H9 (cell line): ENCODE results near the gene RPS10. TPM values are rescaled to one million over a fixed set of nuclear protein-coding genes. Genes with fewer than 3 reads are reported as not detected.

ENCODE experiments used
- DNase-seq: peaks from one replicate; pipeline ENCODE4 v3.0.0-alpha.2; 2017
- H2AFZ ChIP-seq: one replicate; pipeline ENCODE4 v1.6.1; 2013; ENCODE audit warnings: mild to moderate bottlenecking, low read length, control low read depth, moderate library complexity
- H2AK5ac ChIP-seq: 2 replicates; pipeline ENCODE4 v1.6.1; 2013; ENCODE audit warnings: low read length, control low read depth, mixed read lengths; ENCODE audit not compliant: insufficient read length
- H2BK120ac ChIP-seq: one replicate; pipeline ENCODE4 v1.6.1; 2013; ENCODE audit warnings: low read depth, mild to moderate bottlenecking, low read length, control low read depth, inconsistent platforms; ENCODE audit not compliant: poor library complexity, severe bottlenecking
- H2BK12ac ChIP-seq: 2 replicates; pipeline ENCODE4 v1.6.1; 2013; ENCODE audit warnings: low read length, control low read depth, mixed read lengths, low read depth; ENCODE audit not compliant: insufficient read length
- H2BK15ac ChIP-seq: 2 replicates; pipeline ENCODE4 v1.6.1; 2013; ENCODE audit warnings: low read depth, low read length, control low read depth
- H2BK20ac ChIP-seq: one replicate; pipeline ENCODE4 v1.6.1; 2013; ENCODE audit warnings: low read depth, mild to moderate bottlenecking, low read length, control low read depth, inconsistent platforms; ENCODE audit not compliant: poor library complexity, severe bottlenecking
- H2BK5ac ChIP-seq: 2 replicates; pipeline ENCODE4 v1.6.1; 2013; ENCODE audit warnings: low read length, control low read depth, mixed read lengths; ENCODE audit not compliant: insufficient read length
- H3K14ac ChIP-seq: 2 replicates; pipeline ENCODE4 v1.6.1; 2013; ENCODE audit warnings: low read length, control low read depth; ENCODE audit not compliant: insufficient read depth
- H3K18ac ChIP-seq: 2 replicates; pipeline ENCODE4 v1.6.1; 2013; ENCODE audit warnings: low read depth, mild to moderate bottlenecking, mixed read lengths, low read length, control low read depth; ENCODE audit not compliant: insufficient read length
- H3K23ac ChIP-seq: 2 replicates; pipeline ENCODE4 v1.6.1; 2013; ENCODE audit warnings: low read length, control low read depth, mixed read lengths, low read depth; ENCODE audit not compliant: insufficient read length
- H3K23me2 ChIP-seq: 2 replicates; pipeline ENCODE4 v1.6.1; 2013; ENCODE audit warnings: low read depth, mild to moderate bottlenecking, mixed read lengths, low read length, control low read depth; ENCODE audit not compliant: insufficient read length, poor library complexity, severe bottlenecking
- H3K27ac ChIP-seq: 2 replicates; pipeline ENCODE4 v1.5.1; 2013; ENCODE audit warnings: low read length, control low read depth, mixed read lengths, low read depth; ENCODE audit not compliant: insufficient read length
- H3K27me3 ChIP-seq: 2 replicates; pipeline ENCODE4 v1.6.1; 2013; ENCODE audit warnings: low read length, control low read depth, inconsistent platforms; ENCODE audit not compliant: insufficient read depth
- H3K4ac ChIP-seq: 2 replicates; pipeline ENCODE4 v1.6.1; 2013; ENCODE audit warnings: low read depth, mild to moderate bottlenecking, control low read depth, inconsistent platforms, low read length, moderate library complexity
- H3K4me1 ChIP-seq: 2 replicates; pipeline ENCODE4 v1.6.1; 2013; ENCODE audit warnings: low read length, control low read depth, inconsistent platforms; ENCODE audit not compliant: insufficient read depth
- H3K4me2 ChIP-seq: 2 replicates; pipeline ENCODE4 v1.6.1; 2013; ENCODE audit warnings: low read length, control low read depth, mixed read lengths; ENCODE audit not compliant: insufficient read length, insufficient read depth
- H3K56ac ChIP-seq: 2 replicates; pipeline ENCODE4 v1.6.1; 2013; ENCODE audit warnings: low read depth, mild to moderate bottlenecking, mixed read lengths, low read length, control low read depth; ENCODE audit not compliant: insufficient read length
- H3K79me1 ChIP-seq: 2 replicates; pipeline ENCODE4 v1.6.1; 2013; ENCODE audit warnings: low read depth, mild to moderate bottlenecking, moderate library complexity, low read length, control low read depth, inconsistent platforms; ENCODE audit not compliant: insufficient read depth, poor library complexity, severe bottlenecking
- H3K79me2 ChIP-seq: 2 replicates; pipeline ENCODE4 v1.6.1; 2013; ENCODE audit warnings: low read length, control low read depth, inconsistent platforms; ENCODE audit not compliant: insufficient read depth
- H3K9ac ChIP-seq: 2 replicates; pipeline ENCODE4 v1.6.1; 2013; ENCODE audit warnings: low read length, control low read depth, mixed read lengths; ENCODE audit not compliant: insufficient read length; ENCODE audit errors: extremely low read depth
- H3K9me3 ChIP-seq: one replicate; pipeline ENCODE4 v1.6.1; 2013; ENCODE audit warnings: low read depth, low read length, inconsistent platforms; ENCODE audit not compliant: control insufficient read depth
- H3T11ph ChIP-seq: one replicate; pipeline ENCODE4 v1.6.1; 2013; ENCODE audit warnings: mild to moderate bottlenecking, low read length, control low read depth, inconsistent platforms
- H4K20me1 ChIP-seq: one replicate; pipeline ENCODE4 v1.6.1; 2013; ENCODE audit not compliant: control insufficient read depth, insufficient read length, insufficient read depth
- H4K5ac ChIP-seq: 2 replicates; pipeline ENCODE4 v1.6.1; 2013; ENCODE audit warnings: low read depth, mild to moderate bottlenecking, mixed read lengths, low read length, control low read depth; ENCODE audit not compliant: insufficient read length
- H4K8ac ChIP-seq: replicated peaks from 2 replicates; pipeline ENCODE4 v1.6.1; 2013; ENCODE audit warnings: low read length, control low read depth, mixed read lengths, low read depth; ENCODE audit not compliant: insufficient read length
- H4K91ac ChIP-seq: 2 replicates; pipeline ENCODE4 v1.6.1; 2013; ENCODE audit warnings: low read depth, mild to moderate bottlenecking, moderate library complexity, mixed read lengths, low read length, control low read depth; ENCODE audit not compliant: insufficient read length
- H3K27ac Mint-ChIP-seq, 3 experiments: 2 replicates in 2 of 3; 3 replicates in 1 of 3; pipeline ENCODE4 v1.8.0; 2020 to 2021; ENCODE audit warnings: mixed read lengths in 3 of 3, mild to moderate bottlenecking in 1 of 3, moderate library complexity in 1 of 3
- H3K27me3 Mint-ChIP-seq: 2 replicates; pipeline ENCODE4 v1.8.0; 2021; ENCODE audit warnings: low read depth, mild to moderate bottlenecking, moderate library complexity, mixed read lengths
- H3K36me3 Mint-ChIP-seq, 3 experiments: 2 replicates in 2 of 3; 3 replicates in 1 of 3; pipeline ENCODE4 v1.8.0; 2020 to 2021; ENCODE audit warnings: low read depth in 3 of 3, mixed read lengths in 3 of 3; ENCODE audit not compliant: insufficient read depth in 1 of 3
- H3K4me1 Mint-ChIP-seq, 2 experiments: 2 replicates each; pipeline ENCODE4 v1.8.0; 2020; ENCODE audit warnings: mixed read lengths in 2 of 2
- H3K4me3 Mint-ChIP-seq, 2 experiments: 2 replicates in 1 of 2; 3 replicates in 1 of 2; pipeline ENCODE4 v1.8.0; 2020 to 2021; ENCODE audit warnings: mild to moderate bottlenecking in 2 of 2, mixed read lengths in 2 of 2, moderate library complexity in 1 of 2
- H3K9me3 Mint-ChIP-seq, 2 experiments: 2 replicates in 1 of 2; 3 replicates in 1 of 2; pipeline ENCODE4 v1.8.0; 2020; ENCODE audit warnings: mild to moderate bottlenecking in 2 of 2, mixed read lengths in 2 of 2, moderate library complexity in 1 of 2
- CTCF ChIP-seq: fragments of 200-600 bp; sonication (generic); conservative IDR thresholded peaks from 3 replicates; pipeline ENCODE4 v1.8.0; 2021; ENCODE audit warnings: antibody characterized with exemption, mild to moderate bottlenecking
- WGBS: extraction: QIAGEN DNeasy Blood & Tissue Kit; methylation state at CpG from one replicate; pipeline ENCODE4 v1.1.7; 2013; ENCODE audit warnings: missing lambda C conversion rate, low lambda C conversion rate, mixed read lengths; ENCODE audit not compliant: insufficient read length; ENCODE audit errors: extremely low coverage; 5-methylcytosine and 5-hydroxymethylcytosine counted together
- total RNA-seq: library from RNA; stranded (reverse); gene quantifications from 2 replicates; pipeline ENCODE4 v1.2.1, GENCODE V29; 2021

Gene RPS10
- total RNA-seq, 1 experiment from 2014 or later, result 2,330 TPM

GRCh38 chr6:34393966-34394305, 31.9 kb downstream of the RPS10 start:
- no peak overlapping the region for H2BK12ac ChIP-seq
- H2BK20ac ChIP-seq, result no peak overlapping the region
- H3K18ac ChIP-seq, result no peak overlapping the region

More at GRCh38 chr6:34393966-34394305, 31.9 kb downstream of the RPS10 start:
- Histone ChIP-seq H2AFZ (no peak overlapping the region), H3K23ac (no peak overlapping the region), H2BK5ac (no peak overlapping the region), H4K8ac (no peak overlapping the region), H2BK120ac (no peak overlapping the region), H3K27me3 (no peaks in the 10 kb centered on the region), H3K79me1 (no peaks in the 10 kb centered on the region), H4K5ac (no peak overlapping the region), H3K79me2 (peaks cover 10% of the 10 kb centered on the region; the same call in 1 of the 2 replicates), H4K20me1 (no peaks in the 10 kb centered on the region), H3K9ac (no peak overlapping the region), H3K9me3 (no peaks in the 10 kb centered on the region), H3K4me2 (no peak overlapping the region), H2AK5ac (no peak overlapping the region), H3K56ac (no peak overlapping the region), H4K91ac (no peak overlapping the region), H3K4me1 (no peaks in the 10 kb centered on the region), H3K14ac (no peak overlapping the region), H3K23me2 (peaks cover 9% of the 10 kb centered on the region), H2BK15ac (no peak overlapping the region), H3K27ac (no peak overlapping the region), H3T11ph (no peak overlapping the region), H3K4ac (no peak overlapping the region)
- peaks cover 13 to 14% of the 10 kb centered on the region in 2 experiments for H3K4me1 Mint-ChIP-seq
- WGBS, result no CpG with 5 or more reads among the region's 3 CpGs
- peak overlapping the region in 1 of 2 experiments; percentile 72; a peak in 1 of 5 replicates for H3K4me3 Mint-ChIP-seq
- peaks cover 4 to 11% (median 7%) of the 10 kb centered on the region in 3 experiments for H3K36me3 Mint-ChIP-seq
- DNase-seq, result no peak
- H3K27ac Mint-ChIP-seq, result no peak overlapping the region
- H3K27me3 Mint-ChIP-seq, result peaks cover 4% of the 10 kb centered on the region; the same call in 1 of the 2 replicates
- peaks cover 14% of the 10 kb centered on the region in 2 experiments for H3K9me3 Mint-ChIP-seq
- no peak for TF ChIP-seq CTCF
